Spinal cord (tissue), 10 donors: Measurements from ENCODE around the gene TEX22. TPM values are rescaled to one million over a fixed set of nuclear protein-coding genes. Genes with fewer than 3 reads are reported as not detected.

Experiments
- DNase-seq, 6 donors: peaks; one replicate each; pipeline versions ENCODE4 v3.0.0 to v3.0.0-alpha.2; 2013 to 2015; ENCODE audit warnings: low spot score in 6 of 6, low read depth in 4 of 6
- H3K27ac ChIP-seq: one replicate; pipeline ENCODE4 v1.5.1; 2013; ENCODE audit warnings: low read depth, low read length, control low read depth
- H3K27me3 ChIP-seq: one replicate; pipeline ENCODE4 v1.6.1; 2013; ENCODE audit warnings: low read length; ENCODE audit not compliant: control insufficient read depth, insufficient read depth
- H3K36me3 ChIP-seq: one replicate; pipeline ENCODE4 v1.6.1; 2013; ENCODE audit warnings: low read length; ENCODE audit not compliant: control insufficient read depth, insufficient read depth
- H3K4me1 ChIP-seq: one replicate; pipeline ENCODE4 v1.6.1; 2013; ENCODE audit warnings: low read length; ENCODE audit not compliant: control insufficient read depth, insufficient read depth
- H3K4me3 ChIP-seq: one replicate; pipeline ENCODE4 v1.5.1; 2013; ENCODE audit warnings: low read depth, low read length, control low read depth
- H3K9me3 ChIP-seq: one replicate; pipeline ENCODE4 v1.6.1; 2013; ENCODE audit warnings: low read length; ENCODE audit not compliant: control insufficient read depth, insufficient read depth
- WGBS: methylation state at CpG from one replicate; pipeline ENCODE4 v1.1.5; 2013; ENCODE audit warnings: missing lambda C conversion rate; ENCODE audit not compliant: insufficient coverage; 5-methylcytosine and 5-hydroxymethylcytosine counted together
- polyA plus RNA-seq, 2 donors: library from polyadenylated mRNA; unstranded; fragments of 120-200 nt; gene quantifications; one replicate each; pipeline ENCODE4 v1.2.1, GENCODE V29; 2013; ENCODE audit not compliant: insufficient read length in 2 of 2
- total RNA-seq, 2 donors: library from RNA; depleted of rRNA in 1 of 2; stranded (reverse); fragments of 120-200 nt in 1 of 2; fragments of >200 nt in 1 of 2; gene quantifications; one replicate each; pipeline versions ENCODE4 v1.2.3 to v1.2.4, GENCODE V29; 2013 to 2014
- donor health status: healthy.

Gene TEX22
- total and polyA plus RNA-seq, 4 donors = 0.20 to 4.8 (median 1.9) TPM

- no peaks in the 10 kb centered on the region for H3K9me3 ChIP-seq
- no peaks in the 10 kb centered on the region for H3K4me1 ChIP-seq
- DNase-seq = no peak
- H3K27me3 ChIP-seq = no peaks in the 10 kb centered on the region
- peaks cover 99% of the 10 kb centered on the region for H3K36me3 ChIP-seq
- H3K27ac ChIP-seq = no peak overlapping the region
- H3K4me3 ChIP-seq = no peak overlapping the region
- 97% methylated on average over 27 of the region's 32 CpGs for WGBS
Observed at GRCh38 chr14:105383083-105383730, 15.1 kb upstream of the TEX22 start.

GRCh38 chr14:105384041-105384557 is 14.2 kb upstream of the TEX22 start:
- WGBS = 96% methylated on average over 22 of the region's 23 CpGs
- Histone ChIP-seq H3K9me3 (no peaks in the 10 kb centered on the region), H3K27ac (no peak overlapping the region), H3K4me1 (no peaks in the 10 kb centered on the region), H3K27me3 (no peaks in the 10 kb centered on the region), H3K4me3 (no peak overlapping the region), H3K36me3 (peaks cover 99% of the 10 kb centered on the region)
- DNase-seq = no peak

GRCh38 chr14:105384605-105385321 is 13.6 kb upstream of the TEX22 start:
- Histone ChIP-seq H3K4me1 (peaks cover 6% of the 10 kb centered on the region), H3K4me3 (no peak overlapping the region), H3K27me3 (no peaks in the 10 kb centered on the region), H3K36me3 (peaks cover 99% of the 10 kb centered on the region), H3K9me3 (no peaks in the 10 kb centered on the region), H3K27ac (no peak overlapping the region)
- no peak for DNase-seq
- WGBS = 99% methylated on average over 29 of the region's 29 CpGs

- peaks cover 99% of the 10 kb centered on the region for H3K36me3 ChIP-seq
- H3K27ac ChIP-seq = no peak overlapping the region
Observed at GRCh38 chr14:105385322-105385637, 13.1 kb upstream of the TEX22 start.

GRCh38 chr14:105385698-105386365 is 12.5 kb upstream of the TEX22 start:
- Histone ChIP-seq H3K27me3 (no peaks in the 10 kb centered on the region), H3K36me3 (peaks cover 99% of the 10 kb centered on the region), H3K27ac (no peak overlapping the region), H3K4me3 (no peak overlapping the region), H3K4me1 (peaks cover 13% of the 10 kb centered on the region), H3K9me3 (no peaks in the 10 kb centered on the region)
- 94% methylated on average over 22 of the region's 22 CpGs for WGBS
- DNase-seq = no peak

More at GRCh38 chr14:105385322-105385637, 13.1 kb upstream of the TEX22 start:
- no peak for DNase-seq
- Histone ChIP-seq H3K4me1 (peaks cover 9% of the 10 kb centered on the region), H3K4me3 (no peak overlapping the region), H3K27me3 (no peaks in the 10 kb centered on the region), H3K9me3 (no peaks in the 10 kb centered on the region)
- 96% methylated on average over 18 of the region's 19 CpGs for WGBS

- Histone ChIP-seq H3K27me3 (no peaks in the 10 kb centered on the region), H3K4me3 (no peak overlapping the region), H3K4me1 (peaks cover 13% of the 10 kb centered on the region), H3K9me3 (no peaks in the 10 kb centered on the region), H3K36me3 (peaks cover 99% of the 10 kb centered on the region), H3K27ac (no peak overlapping the region)
- no peak for DNase-seq
- WGBS = 94% methylated on average over 33 of the region's 33 CpGs
Observed at GRCh38 chr14:105386581-105387529, 11.5 kb upstream of the TEX22 start.

- 92% methylated on average over 10 of the region's 10 CpGs for WGBS
- peaks cover 99% of the 10 kb centered on the region for H3K36me3 ChIP-seq
- H3K4me3 ChIP-seq = no peak overlapping the region
- H3K9me3 ChIP-seq = no peaks in the 10 kb centered on the region
- no peaks in the 10 kb centered on the region for H3K27me3 ChIP-seq
- peaks cover 13% of the 10 kb centered on the region for H3K4me1 ChIP-seq
- H3K27ac ChIP-seq = no peak overlapping the region
- no peak for DNase-seq
Observed at GRCh38 chr14:105387530-105387922, 10.8 kb upstream of the TEX22 start.

GRCh38 chr14:105388110-105388951 is 10.0 kb upstream of the TEX22 start:
- Histone ChIP-seq H3K9me3 (no peaks in the 10 kb centered on the region), H3K27ac (no peak overlapping the region), H3K4me1 (peaks cover 13% of the 10 kb centered on the region), H3K4me3 (no peak overlapping the region), H3K36me3 (peaks cover 99% of the 10 kb centered on the region), H3K27me3 (no peaks in the 10 kb centered on the region)
- no peak for DNase-seq
- 91% methylated on average over 23 of the region's 25 CpGs for WGBS
